Measurements from ENCODE around the gene C19orf47. TPM values are rescaled to one million over a fixed set of nuclear protein-coding genes. Genes with fewer than 3 reads are reported as not detected.

The C19orf47 gene
- total and polyA plus RNA-seq, 2 donors (not counting 1 experiment from before 2014, with no cell fraction given): 5.1 to 9.1 TPM

DNA sequence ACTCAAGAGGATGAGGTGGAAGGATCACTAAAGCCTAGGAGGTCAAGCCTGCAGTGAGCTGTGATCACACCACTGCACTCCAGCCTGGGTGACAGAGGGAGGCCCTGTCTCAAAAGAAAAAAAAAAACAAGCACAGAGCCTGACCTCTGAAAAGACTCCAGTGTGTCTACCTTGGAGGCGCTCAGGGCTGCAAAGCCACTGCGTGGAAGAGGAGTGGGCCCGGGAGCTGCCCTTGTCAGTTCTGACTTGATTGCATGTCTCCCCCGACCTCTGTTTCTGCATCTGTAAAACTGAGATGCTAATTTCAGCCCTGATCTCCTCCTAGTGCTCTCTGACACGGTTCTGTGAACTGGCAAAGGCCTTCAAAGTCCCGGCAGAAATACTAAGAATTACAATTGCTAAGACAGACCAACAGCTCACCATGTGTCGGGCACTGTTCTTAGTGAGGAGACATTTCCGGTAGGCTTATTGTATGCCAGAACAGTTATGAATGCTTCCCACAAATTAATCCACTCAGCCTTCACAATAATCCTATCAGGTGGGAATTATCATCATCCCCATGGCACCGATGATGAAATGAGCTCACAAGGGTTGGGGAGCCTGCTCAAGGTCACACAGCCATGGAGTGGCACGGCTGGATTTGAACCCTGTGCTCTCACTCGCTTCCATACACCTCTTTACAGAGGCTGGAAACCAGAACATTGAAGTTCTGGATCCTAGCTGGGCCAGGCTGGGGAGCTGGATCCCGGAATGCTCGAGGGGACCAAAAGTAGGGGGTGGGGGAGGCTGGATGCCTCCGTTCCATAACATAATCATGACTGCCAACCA lies 66.6 kb downstream of the C19orf47 start:
- TF ChIP-seq, protein P1, sequence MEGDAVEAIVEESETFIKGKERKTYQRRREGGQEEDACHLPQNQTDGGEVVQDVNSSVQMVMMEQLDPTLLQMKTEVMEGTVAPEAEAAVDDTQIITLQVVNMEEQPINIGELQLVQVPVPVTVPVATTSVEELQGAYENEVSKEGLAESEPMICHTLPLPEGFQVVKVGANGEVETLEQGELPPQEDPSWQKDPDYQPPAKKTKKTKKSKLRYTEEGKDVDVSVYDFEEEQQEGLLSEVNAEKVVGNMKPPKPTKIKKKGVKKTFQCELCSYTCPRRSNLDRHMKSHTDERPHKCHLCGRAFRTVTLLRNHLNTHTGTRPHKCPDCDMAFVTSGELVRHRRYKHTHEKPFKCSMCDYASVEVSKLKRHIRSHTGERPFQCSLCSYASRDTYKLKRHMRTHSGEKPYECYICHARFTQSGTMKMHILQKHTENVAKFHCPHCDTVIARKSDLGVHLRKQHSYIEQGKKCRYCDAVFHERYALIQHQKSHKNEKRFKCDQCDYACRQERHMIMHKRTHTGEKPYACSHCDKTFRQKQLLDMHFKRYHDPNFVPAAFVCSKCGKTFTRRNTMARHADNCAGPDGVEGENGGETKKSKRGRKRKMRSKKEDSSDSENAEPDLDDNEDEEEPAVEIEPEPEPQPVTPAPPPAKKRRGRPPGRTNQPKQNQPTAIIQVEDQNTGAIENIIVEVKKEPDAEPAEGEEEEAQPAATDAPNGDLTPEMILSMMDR (conservative IDR thresholded peaks at IDR 0.05 in 1 of 2, IDR thresholded peaks at IDR 0.05 in 1 of 2; ENCODE audit: low read depth in 1 of 2, low read length in 2 of 2): no peak
- TF ChIP-seq EZH2 (IDR thresholded peaks at IDR 0.05; ENCODE audit: low read length, missing control alignments): no peak
- Histone ChIP-seq H2AFZ (ENCODE audit: low read length) (no peak overlapping the region), H3K4me2 (ENCODE audit: extremely low read depth, insufficient read depth, low read length) (no peak overlapping the region), H4K20me1 (ENCODE audit: control insufficient read depth, extremely low read depth, insufficient read depth, low read length) (no peaks in the 10 kb centered on the region), H3K9me3 (ENCODE audit: control insufficient read depth, insufficient read depth, low read depth, low read length) (no peaks in the 10 kb centered on the region), H3K4me1 (ENCODE audit: control insufficient read depth, extremely low read depth, insufficient read depth, low read length) (peaks cover 17% of the 10 kb centered on the region), H3K4me3 (replicated peaks in 1 of 4; ENCODE audit: control extremely low read depth in 1 of 4, insufficient read depth in 1 of 4, low read depth in 3 of 4, low read length in 4 of 4) (no peak overlapping the region), H3K9ac (ENCODE audit: insufficient read depth, low read length) (no peak overlapping the region), H3K27me3 (ENCODE audit: control insufficient read depth, insufficient read depth, low read length) (no peaks in the 10 kb centered on the region), H3K36me3 (ENCODE audit: control insufficient read depth, insufficient read depth, low read length) (peaks cover 7% of the 10 kb centered on the region), H3K27ac (ENCODE audit: insufficient read depth, low read length) (no peak overlapping the region), H3K79me2 (ENCODE audit: control insufficient read depth, insufficient read depth, low read length) (peaks cover 82% of the 10 kb centered on the region)
- no peak for DNase-seq (ENCODE audit: low read depth in 2 of 2)

DNA sequence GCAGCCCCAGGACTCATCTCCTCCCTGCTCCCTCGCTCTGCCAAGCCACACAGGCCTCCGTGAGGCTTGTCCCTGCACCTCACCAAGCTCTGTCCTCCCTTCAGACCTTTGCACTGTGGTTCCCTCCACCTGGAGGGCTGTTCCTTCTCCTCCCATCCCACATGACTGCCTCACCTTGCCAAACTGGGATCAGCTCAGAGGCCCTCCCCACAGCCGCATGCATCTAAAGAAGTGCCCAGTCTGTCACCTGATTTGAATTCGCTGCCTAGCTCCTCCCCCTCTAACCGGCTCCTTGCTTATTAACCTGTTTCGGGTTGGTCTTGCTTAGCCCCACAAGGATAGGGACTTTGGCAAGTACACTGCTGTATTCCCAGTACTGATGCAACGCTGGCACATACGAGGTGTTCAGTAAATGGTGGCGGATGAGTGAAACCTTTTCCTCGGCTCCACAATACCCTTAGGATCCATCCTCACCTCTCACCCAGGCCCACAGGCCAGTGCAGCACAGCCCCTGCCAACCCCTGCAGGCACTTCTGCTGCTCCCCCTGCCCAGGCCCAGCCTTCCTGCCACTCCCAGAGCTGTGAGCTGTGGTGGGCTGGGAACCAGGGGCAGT lies 67.5 kb downstream of the C19orf47 start:
- no peak for DNase-seq (ENCODE audit: low read depth in 2 of 2)
- no peaks in the 10 kb centered on the region for H3K27me3 ChIP-seq (ENCODE audit: control insufficient read depth, insufficient read depth, low read length)
- TF ChIP-seq, protein P1 (conservative IDR thresholded peaks at IDR 0.05 in 1 of 2, IDR thresholded peaks at IDR 0.05 in 1 of 2; ENCODE audit: low read depth in 1 of 2, low read length in 2 of 2): no peak
- TF ChIP-seq EZH2 (IDR thresholded peaks at IDR 0.05; ENCODE audit: low read length, missing control alignments): no peak
- H4K20me1 ChIP-seq (ENCODE audit: control insufficient read depth, extremely low read depth, insufficient read depth, low read length): no peaks in the 10 kb centered on the region
- no peak overlapping the region for H3K4me3 ChIP-seq (replicated peaks in 1 of 4; ENCODE audit: control extremely low read depth in 1 of 4, insufficient read depth in 1 of 4, low read depth in 3 of 4, low read length in 4 of 4)
- peaks cover 15% of the 10 kb centered on the region for H3K4me1 ChIP-seq (ENCODE audit: control insufficient read depth, extremely low read depth, insufficient read depth, low read length)
- no peak overlapping the region for H2AFZ ChIP-seq (ENCODE audit: low read length)
- H3K27ac ChIP-seq (ENCODE audit: insufficient read depth, low read length): no peak overlapping the region
- H3K79me2 ChIP-seq (ENCODE audit: control insufficient read depth, insufficient read depth, low read length): peaks cover 86% of the 10 kb centered on the region
- peaks cover 7% of the 10 kb centered on the region for H3K36me3 ChIP-seq (ENCODE audit: control insufficient read depth, insufficient read depth, low read length)
- no peak overlapping the region for H3K4me2 ChIP-seq (ENCODE audit: extremely low read depth, insufficient read depth, low read length)
- H3K9ac ChIP-seq (ENCODE audit: insufficient read depth, low read length): no peak overlapping the region
- H3K9me3 ChIP-seq (ENCODE audit: control insufficient read depth, insufficient read depth, low read depth, low read length): no peaks in the 10 kb centered on the region

DNA sequence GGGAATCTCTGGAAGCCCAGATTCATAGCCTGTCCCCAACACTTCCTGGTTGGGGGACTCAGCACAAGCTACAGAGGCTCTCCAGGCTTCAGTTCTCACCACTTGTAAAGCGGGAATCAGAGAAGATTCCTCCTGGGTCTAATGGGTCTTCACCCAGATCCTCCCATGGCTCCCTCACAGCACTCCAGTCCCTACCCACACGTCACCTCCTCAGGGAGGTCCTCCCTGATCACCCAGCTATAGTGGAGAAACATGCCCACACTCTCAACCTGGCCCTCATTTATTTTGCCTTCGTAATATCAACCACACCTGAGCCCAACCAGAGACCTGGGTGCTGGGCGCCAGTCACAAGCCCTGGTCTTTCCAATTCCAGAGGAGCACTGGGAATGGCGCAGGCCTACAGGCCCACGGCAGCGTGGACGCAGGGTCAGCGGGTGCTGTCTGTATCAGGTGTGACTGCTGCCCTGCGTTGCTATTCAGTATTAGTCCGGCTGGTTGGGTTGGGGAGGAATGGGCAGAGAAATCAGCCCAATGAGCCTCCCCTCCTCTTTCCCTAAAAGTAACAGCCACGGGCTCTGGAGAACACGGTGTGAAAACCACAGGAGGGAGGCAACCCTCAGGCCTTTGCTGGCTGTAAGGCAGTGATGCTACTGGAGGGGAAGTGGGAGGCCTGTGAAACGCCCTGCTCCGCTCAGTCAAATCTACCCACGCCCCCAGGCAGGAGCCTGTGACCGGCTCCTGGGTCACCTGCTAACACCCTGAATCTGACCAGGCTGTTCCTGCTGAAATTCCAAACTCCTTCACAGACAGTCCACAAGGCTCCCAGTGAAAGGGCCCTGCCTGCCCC lies 68.2 kb downstream of the C19orf47 start:
- H3K4me1 ChIP-seq (ENCODE audit: control insufficient read depth, extremely low read depth, insufficient read depth, low read length): peaks cover 14% of the 10 kb centered on the region
- TF ChIP-seq, protein P1 (conservative IDR thresholded peaks at IDR 0.05 in 1 of 2, IDR thresholded peaks at IDR 0.05 in 1 of 2; ENCODE audit: low read depth in 1 of 2, low read length in 2 of 2): no peak
- no peak for TF ChIP-seq EZH2 (IDR thresholded peaks at IDR 0.05; ENCODE audit: low read length, missing control alignments)
- peak overlapping the region; percentile 66 for H3K4me2 ChIP-seq (ENCODE audit: extremely low read depth, insufficient read depth, low read length)
- H3K79me2 ChIP-seq (ENCODE audit: control insufficient read depth, insufficient read depth, low read length): peaks cover 90% of the 10 kb centered on the region
- peak overlapping the region; percentile 28 for H3K27ac ChIP-seq (ENCODE audit: insufficient read depth, low read length)
- peaks cover 1% of the 10 kb centered on the region for H4K20me1 ChIP-seq (ENCODE audit: control insufficient read depth, extremely low read depth, insufficient read depth, low read length)
- H3K9ac ChIP-seq (ENCODE audit: insufficient read depth, low read length): no peak overlapping the region
- DNase-seq (ENCODE audit: low read depth in 2 of 2): no peak
- no peaks in the 10 kb centered on the region for H3K9me3 ChIP-seq (ENCODE audit: control insufficient read depth, insufficient read depth, low read depth, low read length)
- H3K36me3 ChIP-seq (ENCODE audit: control insufficient read depth, insufficient read depth, low read length): peaks cover 7% of the 10 kb centered on the region
- no peak overlapping the region for H2AFZ ChIP-seq (ENCODE audit: low read length)
- H3K27me3 ChIP-seq (ENCODE audit: control insufficient read depth, insufficient read depth, low read length): no peaks in the 10 kb centered on the region
- peak overlapping the region in 1 of 4 experiments; percentile 47 for H3K4me3 ChIP-seq (replicated peaks in 1 of 4; ENCODE audit: control extremely low read depth in 1 of 4, insufficient read depth in 1 of 4, low read depth in 3 of 4, low read length in 4 of 4)

Measured in fibroblast of lung (primary cell).